HepG2 (cell line): Measurements from ENCODE around the gene RAPGEF2.

Source experiments
- ATF6 ChIP-seq: sonication (generic); formaldehyde crosslinking; conservative IDR thresholded peaks from 2 replicates; pipeline ENCODE4 v1.4.0; 2020; ENCODE audit warnings: missing genetic modification reagents
- CEBPZ ChIP-seq: IDR thresholded peaks from 2 replicates; pipeline ENCODE4 v1.6.1; 2012; ENCODE audit warnings: low read length, improper control_type of control experiment
- CTCF ChIP-seq: sonication (generic); formaldehyde crosslinking; IDR thresholded peaks from 2 replicates; pipeline ENCODE4 v1.5.0; 2020; ENCODE audit warnings: mild to moderate bottlenecking, missing genetic modification reagents, moderate library complexity
- JUNB ChIP-seq: sonication (generic); formaldehyde crosslinking; IDR thresholded peaks from 2 replicates; pipeline ENCODE4 v1.8.0; 2022; ENCODE audit warnings: missing genetic modification reagents, mild to moderate bottlenecking, borderline replicate concordance
- MEF2D ChIP-seq: sonication (generic); formaldehyde crosslinking; IDR thresholded peaks from 2 replicates; pipeline ENCODE4 v1.5.1; 2020; ENCODE audit warnings: mild to moderate bottlenecking, missing genetic modification reagents
- REST ChIP-seq, 2 experiments: IDR thresholded peaks; 2 replicates each; pipeline ENCODE4 v1.6.1; 2011 to 2012; ENCODE audit warnings: low read length in 2 of 2, borderline replicate concordance in 1 of 2, low read depth in 1 of 2, mild to moderate bottlenecking in 1 of 2, moderate library complexity in 1 of 2
- SETDB1 ChIP-seq: sonication (generic); formaldehyde crosslinking; IDR thresholded peaks from 2 replicates; pipeline ENCODE4 v1.5.1; 2020; ENCODE audit warnings: missing genetic modification reagents, mild to moderate bottlenecking, borderline replicate concordance
- XRCC5 ChIP-seq: fragments of 200-400 bp; formaldehyde crosslinking; optimal IDR thresholded peaks from 2 replicates; pipeline ENCODE3; 2017; ENCODE audit warnings: mild to moderate bottlenecking, low read length
- ZNF121 ChIP-seq: sonication (generic); formaldehyde crosslinking; IDR thresholded peaks from 2 replicates; pipeline ENCODE4 v1.5.0; 2020; ENCODE audit warnings: mild to moderate bottlenecking, missing genetic modification reagents
- ZNF33B ChIP-seq: sonication (generic); formaldehyde crosslinking; IDR thresholded peaks from 2 replicates; pipeline ENCODE4 v1.5.1; 2020; ENCODE audit warnings: mild to moderate bottlenecking, missing genetic modification reagents
- ZNF670 ChIP-seq: sonication (generic); formaldehyde crosslinking; IDR thresholded peaks from 2 replicates; pipeline ENCODE4 v1.8.0; 2022; ENCODE audit warnings: mild to moderate bottlenecking, missing genetic modification reagents, borderline replicate concordance

GRCh38 chr4:159117564-159117963, 14.7 kb downstream of the RAPGEF2 start:
- no peak for TF ChIP-seq ZNF33B (CRISPR knock-in tag)
- no peak for TF ChIP-seq ATF6 (CRISPR knock-in tag)
- TF ChIP-seq CTCF: no peak
- no peak for TF ChIP-seq SETDB1 (CRISPR knock-in tag)
- TF ChIP-seq ZNF121: no peak
- no peak for TF ChIP-seq MEF2D (CRISPR knock-in tag)
- no peak for TF ChIP-seq JUNB (CRISPR knock-in tag)
- TF ChIP-seq XRCC5: no peak
- no peak for TF ChIP-seq CEBPZ
- no peak for TF ChIP-seq REST (IDR thresholded peaks at IDR 0.05; ENCODE audit: borderline replicate concordance in 1 of 2, low read depth in 1 of 2, low read length in 2 of 2)
- no peak for TF ChIP-seq ZNF670 (CRISPR knock-in tag)
